ENCODE data around the gene SPRR2E.

GRCh38 chr1:153057375-153057774 lies 37.0 kb downstream of the SPRR2E start, which contains the start of gene SPRR2A:
- TF ChIP-seq, protein P1, sequence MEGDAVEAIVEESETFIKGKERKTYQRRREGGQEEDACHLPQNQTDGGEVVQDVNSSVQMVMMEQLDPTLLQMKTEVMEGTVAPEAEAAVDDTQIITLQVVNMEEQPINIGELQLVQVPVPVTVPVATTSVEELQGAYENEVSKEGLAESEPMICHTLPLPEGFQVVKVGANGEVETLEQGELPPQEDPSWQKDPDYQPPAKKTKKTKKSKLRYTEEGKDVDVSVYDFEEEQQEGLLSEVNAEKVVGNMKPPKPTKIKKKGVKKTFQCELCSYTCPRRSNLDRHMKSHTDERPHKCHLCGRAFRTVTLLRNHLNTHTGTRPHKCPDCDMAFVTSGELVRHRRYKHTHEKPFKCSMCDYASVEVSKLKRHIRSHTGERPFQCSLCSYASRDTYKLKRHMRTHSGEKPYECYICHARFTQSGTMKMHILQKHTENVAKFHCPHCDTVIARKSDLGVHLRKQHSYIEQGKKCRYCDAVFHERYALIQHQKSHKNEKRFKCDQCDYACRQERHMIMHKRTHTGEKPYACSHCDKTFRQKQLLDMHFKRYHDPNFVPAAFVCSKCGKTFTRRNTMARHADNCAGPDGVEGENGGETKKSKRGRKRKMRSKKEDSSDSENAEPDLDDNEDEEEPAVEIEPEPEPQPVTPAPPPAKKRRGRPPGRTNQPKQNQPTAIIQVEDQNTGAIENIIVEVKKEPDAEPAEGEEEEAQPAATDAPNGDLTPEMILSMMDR (IDR thresholded peaks at IDR 0.05): no peak
- TF ChIP-seq EZH2 (IDR thresholded peaks at IDR 0.05): no peak
